GM12873 (cell line): ENCODE data around the gene CCND3.

Source experiments
- CTCF ChIP-seq: IDR thresholded peaks from 2 replicates; pipeline ENCODE4 v1.5.1; 2012; ENCODE audit warnings: low read depth, mild to moderate bottlenecking, moderate library complexity, low read length, control low read depth; ENCODE audit not compliant: insufficient read depth; ENCODE audit errors: missing control alignments

CCND3 gene

GRCh38 chr6:41894366-41895299 is 47.0 kb downstream of the CCND3 start:
- no peak for TF ChIP-seq CTCF

- TF ChIP-seq CTCF, result no peak
Measured at GRCh38 chr6:41892921-41893564, 48.6 kb downstream of the CCND3 start.

GRCh38 chr6:41887331-41887751 is 54.3 kb downstream of the CCND3 start:
- TF ChIP-seq CTCF, result no peak

GRCh38 chr6:41885930-41886329 is 55.7 kb downstream of the CCND3 start:
- TF ChIP-seq CTCF, result no peak

GRCh38 chr6:41884957-41885356 is 56.7 kb downstream of the CCND3 start:
- no peak for TF ChIP-seq CTCF
